ENCODE measurements around the gene TMA7B.

The TMA7B gene

DNA sequence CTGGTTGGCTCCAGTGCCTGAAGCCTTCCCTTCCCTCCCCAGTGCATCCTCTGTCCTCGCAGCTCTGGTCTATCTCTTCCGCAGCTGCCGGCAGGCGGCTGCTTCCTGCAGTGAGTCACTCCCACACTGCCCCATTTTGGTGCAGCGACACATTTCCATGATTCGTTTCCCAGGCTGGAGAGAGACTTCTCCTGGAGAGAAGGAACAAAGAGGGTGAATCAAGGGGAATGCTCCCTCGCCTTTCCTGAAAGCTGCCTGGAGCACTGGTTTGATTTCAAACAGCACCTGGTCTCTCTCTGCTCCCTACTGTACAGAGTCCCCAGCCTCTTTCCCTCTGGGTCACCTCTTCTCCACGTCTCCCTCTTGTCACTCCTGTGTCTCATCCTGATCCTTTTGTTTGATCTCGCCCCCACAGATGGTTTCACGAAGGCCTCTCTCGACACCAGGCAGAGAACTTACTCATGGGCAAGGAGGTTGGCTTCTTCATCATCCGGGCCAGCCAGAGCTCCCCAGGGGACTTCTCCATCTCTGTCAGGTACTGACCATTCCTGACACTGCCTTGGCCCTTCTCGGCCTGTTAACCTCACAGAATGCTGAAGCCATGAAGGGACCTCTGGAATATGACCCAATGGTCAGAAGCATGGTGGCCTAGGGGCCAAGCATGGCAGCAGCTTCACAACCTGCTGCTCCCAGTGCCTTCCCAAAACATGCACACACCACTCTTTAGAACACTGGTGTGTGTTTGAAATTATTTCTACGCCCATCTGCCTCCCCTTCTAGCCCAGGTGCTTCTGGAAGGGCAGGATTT is at the start of gene TMA7B:
TSS of gene TMA7B (plus strand) at position 758 of the 808 bp plus-strand sequence. CDS start 3,978 bp downstream, outside the sequence.
- no peak for DNase-seq

DNA sequence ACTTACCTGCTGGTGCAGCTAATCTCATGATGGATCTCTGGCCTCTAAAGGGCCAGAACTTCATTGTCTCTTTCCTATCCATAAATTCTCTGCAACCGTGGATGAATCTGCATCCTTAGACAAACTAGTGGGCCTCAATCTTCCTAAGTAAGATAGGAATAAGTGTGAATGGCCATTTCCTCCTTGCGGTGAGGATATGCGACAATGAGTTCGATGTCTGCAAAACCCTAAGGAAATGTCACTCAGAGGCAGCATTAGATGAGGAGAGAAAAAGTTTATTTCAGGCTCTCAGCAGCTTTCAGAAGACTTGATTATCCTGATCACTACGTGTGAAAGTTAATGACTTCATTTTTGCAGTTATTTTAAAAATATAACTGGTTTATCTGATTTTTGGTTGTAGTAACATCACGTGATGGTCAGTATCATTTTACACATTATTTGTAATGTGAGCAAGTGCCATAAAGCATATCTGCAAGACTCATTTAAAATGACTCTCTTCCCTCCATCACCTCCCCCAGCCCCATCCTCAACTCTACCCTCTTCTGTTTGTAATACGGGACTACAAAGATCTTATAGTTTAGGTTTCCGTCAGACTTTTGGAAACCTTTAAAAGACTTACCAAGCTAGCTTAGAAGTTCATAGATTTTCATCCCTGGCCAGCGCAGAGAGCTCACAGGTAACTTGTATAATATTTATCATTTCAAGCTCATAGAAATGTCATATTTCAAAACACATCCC is 49.2 kb upstream of the TMA7B start:
- no peak for DNase-seq

DNA sequence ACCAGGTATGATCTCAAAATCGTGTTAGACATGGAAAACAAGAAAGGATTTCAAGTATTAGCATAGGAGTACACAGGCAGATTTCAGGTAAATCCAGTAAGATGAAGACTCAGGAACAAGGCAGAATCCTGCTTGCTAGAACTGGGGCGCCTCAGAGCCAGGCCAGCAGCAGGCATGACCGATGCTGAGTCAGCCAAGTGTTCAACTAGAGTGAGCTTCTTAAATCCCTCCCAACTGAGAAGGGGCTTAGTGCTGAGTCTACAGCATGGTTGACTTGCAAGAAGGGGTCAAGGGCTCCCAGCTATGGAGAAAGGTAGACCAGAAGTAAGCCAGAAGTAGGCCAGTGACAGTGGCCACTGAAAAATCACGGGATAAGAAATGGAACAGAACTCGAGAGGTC is 46.9 kb upstream of the TMA7B start:
- no peak for DNase-seq

DNA sequence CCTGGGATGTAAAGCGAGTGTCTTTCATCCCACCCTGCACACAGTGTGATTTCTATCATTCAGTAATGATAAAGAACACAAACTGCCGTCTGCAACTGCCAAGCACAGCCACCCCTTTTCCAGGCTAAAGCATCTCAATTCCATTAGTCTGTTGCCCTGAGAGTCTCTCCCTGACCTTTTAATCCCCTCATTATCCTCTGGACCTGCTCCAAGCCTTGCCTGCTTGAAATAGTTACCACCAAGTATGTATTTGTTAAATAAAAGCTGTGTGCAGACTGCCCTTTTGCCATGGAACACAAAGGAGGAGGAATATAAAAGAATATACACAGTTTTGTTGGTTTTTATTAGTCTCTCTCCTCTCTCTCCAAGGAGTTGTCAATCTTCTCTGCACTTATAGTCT is 46.3 kb upstream of the TMA7B start:
- DNase-seq = no peak

DNA sequence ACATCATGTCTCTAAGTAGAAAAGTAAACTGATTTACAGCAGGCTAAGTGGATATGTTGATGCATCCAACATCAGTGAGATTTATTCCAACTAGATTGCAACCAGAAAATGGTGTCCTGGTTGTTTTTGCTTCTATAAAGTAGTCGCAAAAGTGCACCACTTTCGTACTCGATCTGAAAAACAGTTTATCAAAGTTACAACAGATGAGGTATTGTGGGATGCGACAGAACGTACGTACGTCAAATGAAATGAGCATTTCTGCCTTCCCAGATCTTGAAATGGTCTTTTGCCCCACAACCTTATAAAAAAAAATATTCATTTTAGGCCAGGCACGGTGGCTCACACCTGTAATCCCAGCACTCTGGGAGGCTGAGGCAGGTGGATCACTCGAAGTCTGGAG is 45.6 kb upstream of the TMA7B start:
- no peak for DNase-seq

DNA sequence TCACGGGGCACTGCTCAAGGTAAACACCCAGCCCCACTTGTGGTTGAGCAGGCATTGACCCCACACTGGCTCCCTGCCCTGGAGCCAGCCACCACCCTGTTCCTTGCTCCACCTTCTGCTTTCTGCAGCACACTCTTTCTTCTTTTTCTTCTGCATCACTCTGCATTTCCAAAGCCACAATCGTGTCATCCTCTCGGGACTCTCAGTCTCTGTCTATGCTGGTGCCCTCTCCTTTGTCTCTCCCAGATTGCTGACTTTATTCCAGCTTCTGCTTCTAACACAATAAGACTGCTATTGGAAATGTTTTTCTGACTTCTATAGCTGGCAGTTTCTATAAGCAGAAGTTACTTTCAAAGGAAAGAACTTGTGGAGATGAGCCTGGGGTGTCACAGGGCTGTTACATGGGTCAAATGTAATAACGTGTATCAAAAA is 44.9 kb upstream of the TMA7B start:
- no peak for DNase-seq

DNA sequence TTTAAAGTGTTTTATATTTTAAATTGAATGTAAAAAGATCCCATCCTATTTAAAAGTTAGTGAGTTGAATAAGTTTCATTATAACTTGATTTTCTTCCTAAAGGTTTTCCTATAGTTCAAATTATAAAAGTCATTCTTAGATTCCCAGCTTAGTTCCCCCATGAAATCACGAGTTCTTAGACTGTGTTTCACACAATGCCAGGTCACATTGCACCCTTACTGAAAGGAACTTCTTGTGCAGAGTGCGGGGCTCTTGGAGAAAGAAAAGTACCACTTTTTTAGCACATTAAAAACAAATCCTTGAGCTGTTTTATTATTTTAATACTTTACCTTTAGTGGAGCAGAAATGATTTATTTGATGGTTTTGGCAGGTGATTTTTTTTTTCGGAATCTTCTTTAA is 43.7 kb upstream of the TMA7B start:
- DNase-seq = no peak

DNA sequence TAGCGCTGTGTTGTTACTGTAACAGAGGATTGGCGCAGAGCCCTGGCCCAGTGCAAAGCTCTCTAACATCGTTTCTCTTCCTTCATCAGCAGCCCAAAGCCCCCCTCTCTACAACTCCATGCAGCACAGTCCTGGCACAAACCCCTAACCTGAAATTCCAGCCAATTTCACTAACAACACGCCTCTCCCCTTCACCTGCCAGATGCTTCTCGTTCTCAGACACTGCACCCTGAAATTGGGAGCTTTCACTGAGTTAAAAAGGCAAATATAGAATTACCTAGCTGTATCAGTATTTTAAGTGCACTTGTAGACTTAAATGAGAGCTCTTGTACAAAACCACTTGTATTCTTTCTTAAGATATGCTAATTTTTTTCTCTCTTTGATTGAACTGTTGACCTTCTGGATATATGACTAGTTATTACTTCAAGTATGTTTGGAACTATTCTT is 43.0 kb upstream of the TMA7B start:
- no peak for DNase-seq

DNA sequence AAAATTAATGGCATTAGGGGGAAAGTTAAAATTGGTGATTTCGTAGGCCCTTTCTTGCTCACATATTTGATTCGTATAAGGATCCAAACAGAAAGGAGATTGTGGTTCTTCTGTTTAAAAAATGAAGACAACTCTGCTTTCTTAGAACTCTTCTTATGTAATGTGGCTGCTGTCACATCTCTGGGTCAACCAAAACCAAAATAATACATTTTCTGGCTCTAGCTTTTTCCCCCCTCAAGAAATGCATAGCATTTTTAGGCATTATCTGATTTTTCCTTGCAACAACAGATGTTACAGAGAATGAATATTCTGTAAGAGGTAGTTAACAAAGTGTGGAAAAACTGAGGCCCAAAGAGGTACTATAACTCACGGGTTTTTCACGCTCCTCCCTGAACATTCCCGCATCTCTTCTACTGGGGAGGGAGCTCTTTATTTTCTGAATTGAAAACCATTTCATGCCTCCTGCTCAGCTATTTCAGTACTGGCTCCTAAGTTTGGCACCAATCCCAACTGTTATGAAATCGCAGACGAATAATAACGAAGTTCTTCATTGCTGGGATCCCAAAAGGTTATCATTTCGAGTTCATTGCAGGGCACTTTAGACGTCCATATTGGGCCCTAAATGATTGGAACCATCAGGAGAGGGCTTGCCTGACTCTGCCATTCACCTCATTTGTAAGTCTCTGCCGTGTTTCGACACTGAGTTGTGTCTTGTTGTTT is 42.3 kb upstream of the TMA7B start:
- DNase-seq = no peak

DNA sequence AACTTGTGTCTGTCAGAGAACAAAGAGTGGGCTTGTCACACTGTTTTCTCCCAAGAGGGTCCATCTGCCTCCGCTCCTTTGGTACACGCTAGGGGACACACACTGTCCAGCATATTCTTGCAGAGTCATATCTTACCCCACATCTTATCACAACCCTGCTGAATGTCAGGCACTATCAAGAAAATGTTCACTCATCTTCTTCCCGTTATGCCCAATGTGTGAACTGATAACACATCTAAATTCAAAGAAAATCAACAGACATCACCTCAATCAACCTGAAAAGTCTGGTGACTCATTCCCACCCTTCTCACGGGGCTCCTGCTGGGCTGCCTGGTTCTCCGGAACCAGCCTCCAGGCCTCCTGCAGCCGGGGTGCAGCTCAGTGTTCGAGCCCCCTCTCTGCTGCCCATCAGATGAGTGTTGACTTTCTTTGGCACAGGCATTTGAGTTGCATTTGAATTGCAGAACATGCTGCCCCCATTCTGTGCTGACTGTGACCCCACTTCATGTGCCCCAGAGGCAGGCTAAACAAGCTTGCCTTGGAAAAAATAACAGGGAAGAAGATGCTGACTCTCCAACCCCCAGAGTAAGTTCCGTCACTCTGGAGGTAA is 40.0 kb upstream of the TMA7B start:
- DNase-seq = no peak

DNA sequence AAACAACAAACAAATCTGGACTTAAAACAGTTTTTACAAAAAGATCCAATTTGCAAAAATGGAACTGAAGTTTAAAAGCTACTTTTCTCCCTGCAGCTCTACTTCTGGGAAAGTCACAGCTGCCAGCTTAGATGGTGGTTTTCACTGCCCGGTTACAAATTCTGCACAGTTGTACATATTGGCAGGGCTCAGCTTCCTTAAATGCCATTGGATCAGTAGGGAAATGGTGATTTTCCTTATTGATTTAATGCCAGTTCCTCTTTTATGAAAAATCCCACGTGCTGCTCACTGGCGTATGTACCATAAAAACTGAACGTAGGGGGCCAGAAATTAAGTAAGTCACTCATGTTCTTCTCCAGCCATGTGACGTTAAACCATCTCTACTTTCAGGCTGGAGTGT is 36.5 kb upstream of the TMA7B start:
- DNase-seq = no peak

DNA sequence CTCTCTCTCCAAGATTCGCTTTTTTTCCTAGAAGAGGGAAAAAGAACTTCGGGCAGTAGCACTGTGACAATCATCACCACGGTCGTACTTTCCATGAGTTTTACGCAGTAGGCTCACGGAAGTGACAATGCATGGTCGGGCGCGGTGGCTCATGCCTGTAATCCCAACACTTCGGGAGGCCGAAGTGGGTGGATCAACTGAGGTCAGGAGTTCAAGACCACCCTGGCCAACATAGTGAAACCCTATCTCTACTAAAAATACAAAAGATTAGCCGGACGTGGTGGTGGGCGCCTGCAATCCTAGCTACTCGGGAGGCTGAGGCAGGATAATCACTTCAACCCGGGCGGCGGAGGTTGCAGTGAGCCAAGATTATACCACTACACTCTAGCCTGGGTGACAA is 35.9 kb upstream of the TMA7B start:
- DNase-seq = no peak

DNA sequence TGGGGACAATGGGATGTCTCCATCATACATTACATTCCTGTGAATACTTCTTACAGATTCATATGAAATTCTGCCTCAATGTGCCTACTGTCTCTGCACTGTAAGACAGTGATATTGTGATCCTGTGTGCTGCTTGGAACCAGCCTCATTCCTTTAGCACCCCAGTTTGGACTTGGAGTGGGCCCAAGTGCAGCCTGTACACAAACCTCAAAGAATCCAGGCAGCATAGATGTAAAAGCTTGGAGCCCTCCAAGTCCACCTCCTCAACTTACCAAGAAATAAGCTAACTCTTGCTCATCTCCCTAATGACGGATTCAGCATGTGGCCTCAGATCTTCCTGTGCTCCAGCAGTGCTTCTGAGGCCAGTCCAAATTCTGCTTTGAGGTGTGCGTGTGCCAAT is 34.9 kb upstream of the TMA7B start:
- no peak for DNase-seq

DNA sequence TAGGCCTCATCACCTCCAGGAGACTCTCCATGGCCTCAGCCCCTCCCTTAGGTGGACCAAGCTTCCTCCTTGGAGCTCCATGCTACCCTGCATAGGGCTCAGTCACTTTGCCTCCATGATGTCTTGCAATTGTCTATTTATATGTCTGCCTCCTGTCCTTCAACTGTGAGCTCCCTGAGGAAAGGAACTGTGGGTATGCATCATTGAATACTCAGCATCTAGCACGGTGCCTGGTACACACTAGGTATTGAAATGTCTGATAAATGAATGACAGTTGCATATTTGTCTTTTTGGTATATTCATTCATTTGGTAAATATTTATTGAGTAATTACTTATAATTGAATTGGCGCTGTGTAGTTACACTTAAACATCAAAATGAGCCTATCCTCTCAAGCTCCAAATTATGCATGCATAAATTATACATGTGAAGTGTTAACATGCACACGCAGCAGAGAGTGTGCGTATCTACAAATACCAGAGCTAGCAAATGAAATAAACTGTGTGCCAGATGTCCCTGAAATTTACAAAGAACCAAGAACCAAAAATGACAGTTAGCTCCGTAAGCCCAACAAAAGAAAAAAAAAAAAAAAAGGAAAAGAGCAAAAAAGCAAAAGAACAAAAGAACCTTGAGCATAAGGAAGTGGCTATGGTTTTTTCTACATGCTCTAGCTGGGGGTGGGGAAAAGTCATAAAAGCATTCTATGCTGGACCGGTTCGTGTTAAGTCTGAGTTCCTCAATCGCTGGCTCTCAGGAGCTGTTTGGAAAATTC is 34.1 kb upstream of the TMA7B start:
- no peak for DNase-seq

DNA sequence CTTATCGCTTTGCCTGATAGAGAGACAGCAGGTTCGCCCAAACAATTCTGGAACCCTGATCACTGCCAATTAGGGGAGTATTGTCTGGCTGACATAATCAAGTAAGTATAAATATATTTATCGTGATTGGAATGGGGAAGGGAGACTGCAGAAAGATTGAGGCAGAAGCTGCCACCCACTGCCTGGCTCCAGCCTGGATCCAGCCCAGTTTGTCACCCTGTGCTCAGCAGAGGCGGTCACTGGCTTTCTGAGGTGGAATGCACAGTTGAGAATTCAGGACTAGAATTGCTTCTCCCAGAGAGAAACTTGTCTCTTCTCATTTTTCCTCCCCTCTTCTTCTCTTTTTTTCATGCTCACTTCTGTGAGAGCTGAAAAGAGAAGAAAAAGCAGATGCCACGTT is 33.4 kb upstream of the TMA7B start:
- no peak for DNase-seq

DNA sequence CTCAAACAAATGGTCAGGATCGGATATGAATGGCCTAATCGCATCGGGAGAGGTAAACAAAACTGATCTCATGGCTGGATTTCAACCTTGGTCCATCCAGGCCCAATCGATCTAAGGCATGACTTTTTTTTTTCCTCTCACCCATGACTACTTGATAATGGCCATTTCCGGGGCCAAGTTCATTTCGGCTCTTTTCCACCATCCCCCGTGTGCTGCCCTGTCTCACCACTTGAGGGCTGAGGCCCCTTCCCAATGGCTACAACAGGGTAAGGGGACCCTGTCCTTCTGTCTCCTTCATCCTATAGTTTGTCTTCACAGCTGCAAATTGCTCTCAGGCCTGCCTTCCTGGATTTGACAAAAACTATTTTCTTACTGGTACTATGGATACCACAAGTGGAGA is 32.7 kb upstream of the TMA7B start:
- no peak for DNase-seq

DNA sequence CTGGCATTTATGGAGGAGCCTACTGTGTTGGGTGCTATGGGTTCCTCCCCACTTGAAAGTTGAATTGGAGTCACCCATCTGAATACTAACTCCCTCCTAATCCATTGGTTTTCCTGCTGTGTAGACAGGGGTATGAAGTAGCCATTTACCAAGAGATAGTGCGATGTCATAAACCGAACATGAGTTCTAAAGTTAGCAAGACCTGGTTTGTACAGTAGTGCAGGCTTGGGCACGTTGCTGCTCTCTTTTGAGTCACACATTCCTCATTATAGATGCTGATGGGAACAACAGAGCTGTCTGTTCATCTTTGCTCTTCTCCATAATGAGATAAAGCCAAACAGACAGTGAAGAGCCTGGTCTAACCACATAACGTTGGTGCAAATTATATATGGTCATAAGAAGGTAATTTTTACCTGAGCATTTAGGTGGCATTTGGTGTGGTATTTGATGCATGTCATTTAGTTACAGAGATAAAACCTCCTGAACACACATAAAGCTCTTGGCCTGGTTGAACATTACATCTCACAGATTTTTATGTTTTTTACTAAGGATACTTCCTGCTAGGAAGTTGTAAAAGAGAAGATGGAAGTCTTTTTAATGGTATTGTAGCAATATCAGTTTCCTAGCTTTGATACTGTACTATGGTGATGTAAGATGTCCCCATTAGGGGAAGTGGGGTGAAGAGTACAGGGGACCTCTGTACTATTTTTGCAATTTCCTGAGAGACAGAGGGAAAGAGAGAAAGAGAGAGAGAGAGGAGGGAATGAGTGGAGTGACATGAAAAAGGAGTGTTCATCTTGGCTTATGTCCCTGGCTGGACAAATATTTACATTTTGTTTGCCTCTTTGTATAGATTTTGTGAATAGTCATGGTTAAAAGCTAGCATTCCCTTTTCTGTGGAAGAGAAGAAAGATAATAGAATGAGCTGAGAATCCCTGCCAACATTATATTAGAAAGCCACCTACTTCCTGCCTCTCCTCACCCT is 31.4 kb upstream of the TMA7B start:
- no peak for DNase-seq

DNA sequence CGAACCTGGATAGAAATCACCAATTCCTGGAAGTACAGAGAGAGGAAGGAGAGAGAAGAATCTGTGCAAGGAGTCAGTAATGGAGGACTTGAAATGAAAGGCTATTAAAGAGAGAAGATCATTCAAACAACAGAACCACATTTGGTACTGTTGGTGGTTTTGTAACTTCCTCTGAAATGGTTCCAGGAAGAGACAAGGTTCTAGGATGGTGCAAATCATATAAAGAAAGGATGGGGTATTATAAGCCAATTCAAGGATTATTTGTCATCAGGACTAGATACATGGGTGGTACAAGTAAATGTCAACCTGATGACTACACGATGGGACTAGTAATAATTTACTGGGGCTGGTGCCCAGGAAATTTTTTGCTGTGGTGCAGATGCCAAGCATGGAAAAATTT is 28.9 kb upstream of the TMA7B start:
- DNase-seq = no peak

DNA sequence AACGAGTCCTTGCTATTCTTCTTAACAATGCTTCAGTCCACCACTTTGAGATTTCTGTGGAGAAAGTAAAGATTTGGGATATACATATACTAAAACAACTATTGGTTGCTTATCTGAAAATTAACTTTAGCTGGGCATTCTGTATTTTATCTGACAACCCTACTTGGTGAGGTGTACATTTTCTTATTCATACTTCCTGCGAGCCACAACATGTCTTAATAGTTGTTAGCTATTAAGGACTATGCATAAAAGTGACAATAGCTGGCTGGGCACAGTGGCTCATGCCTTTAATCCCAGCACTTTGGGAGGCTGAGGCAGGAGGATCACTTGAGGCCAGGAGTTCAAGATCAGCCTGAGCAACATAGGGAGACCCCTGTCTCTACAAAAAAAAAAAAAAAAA is 28.0 kb upstream of the TMA7B start:
- no peak for DNase-seq

DNA sequence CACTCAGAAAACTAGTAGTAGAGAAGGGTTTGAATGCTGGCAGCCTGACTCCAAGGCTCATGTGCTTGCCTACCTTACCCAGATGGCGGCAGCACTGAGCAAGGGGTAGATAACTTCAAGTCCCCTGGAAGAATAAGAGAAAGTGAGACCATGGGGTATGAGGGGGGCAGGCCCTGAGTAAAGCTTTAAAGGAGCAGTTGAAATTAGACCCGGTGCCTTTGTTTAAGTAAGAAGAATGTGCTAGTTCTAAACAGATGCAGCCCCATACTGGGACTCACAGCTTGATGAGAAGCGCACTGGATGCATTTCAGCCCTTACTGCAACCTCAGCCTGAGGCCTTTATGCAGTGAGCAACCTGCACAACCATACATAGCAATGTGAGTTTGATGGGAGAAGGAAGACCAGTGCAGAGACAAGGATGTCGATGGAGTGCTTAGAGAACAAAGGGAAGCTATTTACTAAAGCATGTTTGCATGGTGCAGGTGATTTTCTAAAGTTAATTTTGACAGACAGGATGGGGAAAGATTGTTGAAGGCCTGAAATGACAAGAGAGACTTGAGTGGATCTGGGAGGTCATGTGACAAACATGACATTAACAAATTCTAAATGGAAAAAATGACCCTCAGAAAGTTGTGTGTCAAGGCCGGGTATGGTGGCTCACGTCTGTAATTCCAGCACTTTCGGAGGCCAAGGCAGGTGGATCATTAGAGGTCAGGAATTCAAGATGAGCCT is 27.1 kb upstream of the TMA7B start:
- DNase-seq = no peak

DNA sequence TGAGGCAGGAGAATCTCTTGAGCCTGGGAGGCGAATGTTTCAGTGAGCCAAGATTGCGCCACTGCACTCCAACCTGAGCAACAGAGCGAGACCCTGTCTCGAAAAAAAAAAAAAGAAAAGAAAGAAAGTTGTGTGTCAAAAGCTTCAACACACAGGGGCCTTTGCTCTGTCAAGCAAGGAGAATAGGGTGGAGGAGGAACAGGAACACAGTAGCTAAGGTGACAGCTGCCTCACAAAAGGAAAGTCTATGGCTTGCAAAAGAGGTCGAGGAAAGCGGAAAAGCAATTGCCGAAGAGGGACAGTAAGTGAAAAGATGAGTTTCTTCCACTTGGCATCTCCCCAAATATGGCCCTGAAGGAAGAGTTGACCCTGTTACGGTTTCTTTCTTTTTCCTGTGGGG is 26.5 kb upstream of the TMA7B start:
- DNase-seq = no peak

All from NCI-H2171 (cell line).